NCI-H69 (cell line): ENCODE results near the gene HIVEP3.

ENCODE experiments used
- DNase-seq: peaks from one replicate; lab custom pipeline; 2025; lab: John Stamatoyannopoulos, UW

Gene HIVEP3

DNA sequence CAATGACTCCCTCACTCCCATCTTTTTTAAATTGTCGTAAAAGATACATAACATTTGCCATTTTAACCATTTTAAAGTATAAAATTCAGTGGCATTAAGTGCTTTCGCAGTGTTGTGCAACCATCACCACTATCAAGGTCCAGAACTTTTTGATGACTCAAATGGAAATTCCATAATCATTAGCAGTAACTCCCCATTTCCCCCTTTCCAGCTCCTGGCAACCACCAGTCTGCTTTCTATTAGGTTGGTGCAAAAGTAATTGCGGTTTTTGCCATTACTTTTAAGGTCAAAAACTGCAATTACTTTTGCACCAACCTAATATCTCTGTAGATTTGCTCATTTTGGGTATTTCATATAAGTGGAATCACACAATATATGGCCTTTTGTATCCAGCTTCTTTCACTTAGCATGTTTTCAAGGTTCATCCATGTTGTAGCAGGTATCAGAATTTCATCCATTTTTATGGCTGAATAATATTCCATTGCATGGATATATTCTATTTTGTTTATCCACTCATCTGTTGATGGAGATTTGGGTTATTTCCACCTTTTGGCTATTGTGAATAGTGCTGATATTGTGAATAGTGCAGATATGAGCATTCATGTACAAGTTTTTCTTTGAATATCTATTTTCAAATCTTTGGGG, 159.7 kb downstream of the HIVEP3 start:
- no peak for DNase-seq

DNA sequence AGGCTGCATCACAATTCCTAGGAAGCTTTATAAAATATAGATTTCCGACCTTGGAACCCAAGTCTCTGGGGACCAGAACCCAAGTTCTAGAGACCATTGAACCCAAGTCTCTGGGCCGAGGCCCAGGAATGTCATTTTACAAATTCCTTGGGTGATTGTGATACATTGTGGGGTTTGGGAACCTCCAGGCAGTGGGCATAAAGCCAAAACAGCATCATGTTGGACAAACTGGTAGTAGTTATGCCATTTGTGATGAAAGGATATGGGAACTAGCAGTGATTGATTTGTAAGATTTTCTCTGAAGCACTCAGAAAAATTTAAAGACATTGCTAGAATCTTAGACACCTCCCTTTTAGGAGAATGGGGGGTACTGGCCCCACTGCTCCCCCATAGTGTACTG, 160.2 kb downstream of the HIVEP3 start:
- DNase-seq: no peak

DNA sequence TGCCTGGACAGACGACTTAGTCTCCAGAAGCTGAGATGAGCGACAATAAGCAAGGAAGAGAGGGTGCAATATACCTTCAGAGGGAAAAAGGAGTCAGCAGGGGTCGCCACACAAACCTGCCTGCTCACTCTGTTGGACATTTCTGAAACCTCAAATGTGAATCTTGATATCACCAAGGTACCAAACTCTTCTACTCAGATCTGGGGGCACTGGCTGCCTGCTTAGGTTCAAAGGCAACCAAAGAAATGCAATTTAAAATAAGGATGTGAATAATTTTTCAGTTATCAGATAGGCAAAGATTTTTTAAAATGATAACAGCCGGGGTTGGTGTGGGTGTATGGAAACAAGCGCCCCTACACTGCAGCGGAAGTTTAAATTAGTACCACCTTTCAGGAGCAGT, 164.2 kb downstream of the HIVEP3 start:
- no peak for DNase-seq

DNA sequence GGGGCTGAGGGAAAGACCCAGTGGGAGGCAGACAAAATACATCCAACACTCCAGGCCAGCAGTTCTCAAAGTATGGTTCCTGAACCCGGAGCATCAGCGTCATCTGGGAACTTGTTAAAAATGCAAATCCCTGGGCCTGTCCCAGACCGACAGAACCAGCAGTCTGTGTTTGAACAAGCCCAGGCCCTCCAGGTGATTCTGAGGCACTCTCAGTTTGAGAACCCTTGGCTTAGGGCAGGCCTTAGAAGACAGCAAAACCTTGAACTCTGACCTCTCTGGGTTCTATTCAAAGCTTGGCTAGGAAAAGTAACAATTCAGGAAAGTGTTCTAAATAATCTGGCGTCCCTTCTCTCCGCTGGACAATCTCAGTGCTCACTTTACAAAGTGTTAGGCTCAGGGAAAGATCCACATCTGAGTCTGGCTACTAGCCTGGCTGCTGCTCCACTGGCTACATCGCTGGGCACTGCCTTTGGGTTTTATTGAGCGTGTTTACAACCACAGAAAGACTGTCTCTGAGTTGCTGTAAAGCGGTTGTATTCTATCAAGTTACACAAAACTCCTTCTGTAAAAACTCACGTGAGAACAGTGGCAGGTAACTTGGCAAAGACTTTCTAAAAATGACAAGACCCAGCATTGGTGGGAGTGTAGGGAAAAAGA, 166.1 kb downstream of the HIVEP3 start:
- DNase-seq: no peak

DNA sequence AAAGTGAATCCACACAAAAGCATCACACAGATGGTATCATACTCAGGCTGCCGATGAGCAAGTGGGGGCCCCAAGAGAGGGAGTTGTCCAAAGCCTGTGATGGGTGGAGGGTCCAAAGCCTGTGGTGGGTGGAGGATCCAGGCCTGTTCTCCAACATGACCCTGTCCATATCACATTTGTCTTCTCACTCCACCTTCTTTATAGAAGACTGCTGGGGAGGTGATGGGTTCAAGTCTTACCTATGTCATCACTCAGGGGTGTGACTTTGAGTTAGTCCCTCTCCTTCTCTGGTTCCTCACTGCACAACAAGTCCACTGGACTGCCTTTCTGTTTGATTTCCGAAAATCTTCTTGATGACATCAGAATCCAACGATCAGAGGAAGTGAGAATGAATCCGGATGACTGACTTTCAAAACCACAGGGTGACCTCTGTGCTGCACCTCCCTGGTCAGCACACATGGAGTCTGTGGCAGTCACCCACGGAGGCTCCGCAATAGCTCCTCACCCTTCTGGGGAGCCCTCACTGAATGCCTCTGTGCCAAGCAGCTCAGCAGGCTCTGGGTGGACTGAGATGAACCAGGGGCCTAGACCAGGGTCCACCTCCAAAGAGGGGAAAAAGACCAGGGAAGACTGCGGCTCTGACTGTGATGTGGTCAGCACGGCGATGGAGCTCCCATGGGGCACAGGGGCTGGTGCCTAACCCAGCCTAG, 166.8 kb downstream of the HIVEP3 start:
- no peak for DNase-seq

DNA sequence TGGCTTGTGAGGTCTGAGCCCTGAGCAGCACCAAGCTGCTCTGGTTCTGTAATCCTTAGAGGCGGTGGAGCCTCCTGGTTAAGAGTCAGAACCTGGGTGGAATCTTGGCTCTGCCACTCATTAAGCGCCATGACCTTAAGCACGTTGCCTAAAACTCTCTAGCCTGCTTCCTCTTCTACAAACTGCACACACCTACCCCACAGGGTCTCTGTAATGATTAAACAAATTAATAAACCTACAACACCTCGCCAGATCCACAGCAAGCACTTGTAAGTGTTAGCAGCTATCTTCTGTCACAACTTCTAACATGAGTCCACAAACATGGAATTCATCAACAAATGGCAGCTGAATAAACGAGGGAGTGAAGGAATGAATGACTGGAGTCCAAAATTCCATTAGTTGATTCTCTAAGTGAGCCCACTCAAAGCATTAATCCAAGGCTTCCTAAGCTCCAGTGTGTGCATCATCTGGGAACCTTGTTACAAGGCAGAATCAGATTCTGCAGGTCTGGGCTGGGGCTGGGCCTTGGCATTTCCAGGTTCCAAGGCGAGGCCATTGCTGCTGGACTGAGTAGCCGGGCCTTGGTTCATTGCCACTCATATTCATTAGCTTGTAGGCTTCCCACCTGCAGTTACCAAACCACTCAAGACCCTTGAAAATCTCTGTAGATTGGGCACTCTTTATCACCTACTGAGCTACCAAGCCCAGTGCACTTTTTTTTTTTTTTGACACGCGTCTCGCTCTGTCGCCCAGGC, 168.6 kb downstream of the HIVEP3 start:
- DNase-seq: no peak

DNA sequence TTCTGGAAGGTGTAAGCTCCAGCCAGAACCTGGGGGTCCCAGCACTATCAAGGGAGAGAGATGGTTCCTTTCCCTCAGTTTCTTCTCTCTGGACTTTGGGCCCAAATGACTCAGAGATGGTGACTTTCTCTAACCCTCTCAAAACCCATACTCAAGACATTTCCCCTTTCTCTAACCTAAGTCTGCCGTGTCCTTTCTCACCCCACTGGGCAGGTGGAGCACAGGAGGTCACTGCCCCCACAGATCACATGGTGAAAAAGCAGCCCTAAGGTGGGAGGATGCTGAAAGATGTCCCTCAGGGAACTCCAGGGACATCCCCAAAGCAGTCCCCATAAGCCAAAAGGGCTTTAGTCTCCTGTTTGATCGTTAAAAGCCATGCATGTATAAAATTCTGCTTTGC, 173.7 kb downstream of the HIVEP3 start:
- DNase-seq: no peak

DNA sequence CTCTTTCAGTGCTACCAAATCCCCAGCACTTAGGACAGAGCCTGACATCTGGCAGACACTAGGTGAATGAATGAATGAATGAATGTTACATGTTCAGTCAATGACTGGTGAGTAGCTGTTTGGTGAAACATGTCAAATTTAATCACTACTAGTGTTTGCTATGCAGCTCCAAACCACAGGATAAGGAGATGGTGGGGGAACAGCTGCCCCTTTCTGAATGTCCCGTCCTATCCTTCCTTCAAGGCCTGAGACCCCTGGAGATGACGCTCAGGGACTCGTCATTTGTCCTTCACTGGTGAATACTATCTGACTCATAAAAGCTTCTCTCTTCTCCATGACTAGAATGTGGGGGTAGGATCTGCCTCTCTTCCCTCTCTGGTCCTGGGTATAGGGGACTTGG, 175.4 kb downstream of the HIVEP3 start:
- DNase-seq: no peak

DNA sequence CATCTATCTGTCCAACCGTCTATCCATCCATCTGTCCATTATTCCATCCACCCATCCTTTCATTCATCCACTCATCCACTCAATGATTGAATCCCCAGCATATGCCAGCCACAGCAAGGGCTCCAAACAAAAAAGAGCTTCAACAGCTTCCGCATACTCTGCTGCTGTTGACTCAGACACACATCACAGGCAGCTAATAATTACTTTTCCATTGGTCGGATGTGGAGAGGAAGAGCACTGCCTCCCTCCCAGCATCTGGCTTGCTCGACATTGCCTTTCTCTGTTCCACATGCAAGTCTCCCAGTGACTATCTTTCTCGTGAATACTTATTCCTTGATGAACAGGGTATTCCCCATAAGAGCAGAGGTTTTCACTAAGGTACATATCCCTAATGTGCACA, 176.5 kb downstream of the HIVEP3 start:
- DNase-seq: peak; percentile 88

DNA sequence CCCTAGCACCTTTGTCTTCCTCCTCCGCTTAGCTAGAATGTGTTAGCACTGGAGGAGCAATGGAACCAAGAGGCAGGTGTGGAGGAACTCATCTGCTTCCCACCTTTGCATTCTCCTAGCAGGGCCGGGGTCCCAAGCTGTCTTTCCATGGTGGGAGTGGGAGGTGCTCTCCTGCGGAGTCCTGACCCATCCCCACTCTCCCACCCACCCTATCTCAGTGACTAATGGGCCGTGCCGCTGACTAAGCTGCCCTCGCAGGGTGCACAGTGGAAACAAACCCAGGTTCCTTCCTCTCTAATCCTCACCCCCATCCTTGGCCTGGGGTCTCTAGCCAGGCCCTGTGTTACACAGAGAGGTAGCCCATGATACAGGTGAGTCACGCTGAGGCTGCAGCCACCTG, 177.5 kb downstream of the HIVEP3 start:
- DNase-seq: no peak

DNA sequence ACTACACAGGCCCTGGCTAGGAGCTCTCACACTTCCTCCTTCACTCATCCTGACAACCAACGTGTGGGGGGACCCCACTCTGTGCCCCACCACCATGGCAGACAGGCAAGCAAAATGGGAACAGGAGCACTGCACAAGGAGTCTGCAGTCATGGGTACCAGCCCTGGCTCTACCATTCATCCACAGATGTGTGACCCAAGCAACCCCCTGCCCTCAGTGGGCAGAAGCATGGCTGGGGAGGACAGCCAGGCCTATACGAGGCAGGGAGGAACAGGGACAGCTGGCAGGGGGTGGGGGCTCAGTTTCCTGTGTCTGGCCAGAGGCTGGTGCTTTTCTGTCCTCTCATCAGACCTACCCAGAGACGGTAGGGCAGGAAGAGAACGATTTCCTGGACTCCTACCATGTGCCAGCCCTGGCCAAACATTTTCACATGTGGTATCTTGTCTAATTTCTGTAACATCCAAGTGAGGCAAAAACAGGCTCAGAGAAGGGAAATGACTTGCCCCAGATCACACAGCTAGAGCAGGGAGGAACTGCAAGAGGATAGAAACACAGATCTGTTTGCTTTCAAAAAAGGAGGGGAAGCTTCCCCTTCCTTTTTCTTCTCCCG, 178.0 kb downstream of the HIVEP3 start:
- peak; percentile 5 for DNase-seq

DNA sequence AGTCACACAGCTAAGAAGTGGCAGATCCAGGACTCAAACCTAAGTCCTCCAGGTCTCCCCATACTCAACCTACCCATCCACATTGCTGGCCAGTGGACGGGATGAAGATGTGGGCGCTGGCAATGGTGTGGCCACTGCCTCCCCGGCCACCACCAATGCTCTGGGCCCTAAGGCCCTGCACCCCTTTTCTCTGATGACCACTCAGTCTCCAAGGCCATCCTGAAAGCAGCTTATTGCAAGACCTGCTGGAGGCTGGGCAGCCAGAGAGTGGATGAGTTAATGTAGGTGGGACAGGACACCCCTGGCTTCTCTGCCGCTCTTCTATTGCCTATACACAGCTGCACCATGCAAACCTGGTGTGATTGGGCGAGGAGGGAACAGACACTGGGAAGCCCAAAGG, 178.7 kb downstream of the HIVEP3 start:
- DNase-seq: no peak

DNA sequence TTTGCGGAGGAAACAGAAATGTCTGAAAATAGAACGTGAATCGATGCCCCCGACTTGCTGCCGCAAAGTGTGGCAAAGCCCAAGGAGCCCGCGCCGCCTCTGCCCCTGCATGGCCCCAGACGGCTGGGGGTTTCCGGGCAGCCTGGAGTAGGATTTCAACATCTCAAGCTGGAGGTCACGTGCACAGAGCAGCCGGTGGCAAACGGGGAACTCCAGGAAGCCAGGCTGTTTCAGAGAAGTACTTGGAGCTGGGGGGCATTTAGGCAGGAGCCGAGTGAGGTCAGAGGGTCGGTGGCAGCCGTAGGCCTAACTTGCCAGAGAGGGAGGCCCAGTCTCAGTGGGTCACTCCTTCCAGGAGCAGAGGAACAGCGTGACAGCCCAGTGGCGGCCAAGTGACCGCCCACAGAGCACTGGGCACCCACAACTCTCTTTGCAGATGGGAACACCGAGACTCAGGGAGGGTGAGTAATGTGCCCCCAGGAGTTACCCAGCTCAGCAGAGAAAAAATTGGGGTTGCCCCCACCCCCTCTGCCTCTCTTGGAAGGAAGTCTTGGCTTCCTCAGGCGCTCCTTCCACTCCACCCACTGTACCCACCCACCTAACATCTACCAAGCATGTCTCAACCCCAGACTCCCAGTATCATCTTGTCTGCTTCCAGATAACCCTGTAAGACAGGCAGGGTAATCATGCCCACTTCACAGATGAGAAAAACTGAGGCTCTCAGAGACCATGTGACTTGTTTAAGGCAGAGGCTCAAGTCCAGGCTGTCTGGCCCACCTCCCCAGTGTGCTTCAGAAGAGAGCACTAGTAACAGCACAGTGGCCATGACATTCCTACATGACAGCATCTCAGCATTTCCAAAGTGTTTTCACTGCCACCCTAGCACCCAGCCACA, 179.4 kb downstream of the HIVEP3 start:
- DNase-seq: no peak

DNA sequence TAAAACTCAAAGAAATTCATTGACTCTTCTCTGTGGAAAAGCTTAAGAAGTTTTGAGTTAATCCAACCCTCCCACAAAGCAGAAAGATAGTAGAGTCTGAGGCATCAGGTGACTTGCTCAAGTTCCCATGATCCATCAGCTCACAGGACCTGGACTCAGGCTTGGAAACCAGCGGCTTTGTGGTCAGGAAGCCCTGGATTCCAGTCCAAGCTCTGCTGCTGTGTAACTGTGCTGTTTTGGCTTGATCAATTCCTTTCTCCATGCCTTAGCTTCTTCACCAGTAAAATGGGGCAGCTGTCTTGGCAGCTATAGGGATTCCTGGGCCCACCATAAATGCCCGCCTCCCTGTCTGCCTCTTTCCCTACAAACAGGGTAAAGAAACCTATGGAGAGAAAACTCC, 180.2 kb downstream of the HIVEP3 start:
- no peak for DNase-seq

DNA sequence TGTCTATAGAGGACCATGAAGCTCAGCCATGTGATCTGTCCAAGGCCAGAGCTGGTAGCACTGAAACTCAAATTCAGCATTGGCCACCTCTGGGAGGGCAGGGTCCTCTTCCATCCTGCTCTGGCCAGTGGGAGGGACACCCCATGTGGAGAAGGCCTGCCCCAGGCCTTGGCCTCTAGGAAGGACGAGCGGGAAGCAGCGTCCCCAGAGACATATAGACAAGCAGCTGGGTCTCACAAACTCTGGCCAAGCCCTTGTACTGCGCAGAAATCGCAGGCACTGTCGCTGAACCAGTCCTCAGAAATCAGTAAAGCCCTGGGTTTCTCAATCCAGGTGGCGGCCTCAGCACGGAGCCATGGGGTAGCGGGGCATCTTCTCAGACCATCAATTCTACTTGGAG, 180.7 kb downstream of the HIVEP3 start:
- no peak for DNase-seq

DNA sequence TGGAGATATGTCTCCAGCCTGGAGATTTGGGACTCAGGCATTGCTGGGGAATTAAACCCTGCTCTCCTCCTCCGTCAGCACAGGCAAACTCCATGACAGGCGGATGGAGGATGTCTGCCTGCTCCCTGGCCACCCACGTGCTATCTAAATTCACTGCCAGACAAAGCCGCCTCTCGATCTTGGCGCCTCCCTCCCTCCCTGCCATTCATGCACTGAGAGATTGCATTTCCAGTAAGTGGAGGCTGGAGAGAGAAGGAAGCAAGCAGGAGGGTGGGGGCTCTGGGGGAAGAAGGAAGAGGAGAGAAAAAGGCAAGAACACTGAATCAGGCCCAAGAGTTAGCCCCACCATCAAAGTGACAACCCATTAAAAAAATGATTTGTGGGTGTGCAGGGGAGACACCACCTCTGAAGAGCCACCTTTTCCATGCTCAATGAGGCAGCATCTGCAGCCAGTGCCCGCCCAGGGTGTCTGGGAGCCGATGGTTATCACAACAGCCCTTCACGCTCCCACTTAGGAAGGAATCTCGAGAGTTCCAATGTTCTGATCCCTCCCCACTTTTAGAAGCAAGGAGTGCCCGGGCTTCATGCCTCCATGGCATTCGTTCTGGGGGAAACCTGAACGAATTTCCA, 183.0 kb downstream of the HIVEP3 start:
- DNase-seq: peak; percentile 37

DNA sequence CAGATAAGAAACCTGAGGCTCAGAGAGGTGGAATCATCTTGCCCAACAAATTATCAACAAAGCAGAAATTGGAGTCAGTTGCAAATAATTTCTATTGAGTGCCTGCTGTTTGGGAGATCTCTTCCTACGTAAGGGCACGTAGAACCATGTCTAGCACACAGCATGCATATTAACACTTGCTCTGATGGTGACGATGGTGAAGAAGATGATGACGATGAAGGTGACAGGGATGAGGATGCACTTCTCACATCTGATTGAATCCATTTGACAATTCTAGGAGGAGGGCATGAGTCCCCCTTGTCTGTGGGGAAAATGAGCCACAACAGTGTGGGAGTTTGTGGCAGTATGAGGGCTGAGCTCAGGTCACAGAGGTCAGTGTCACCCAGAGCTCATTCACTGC, 183.6 kb downstream of the HIVEP3 start:
- DNase-seq: no peak

DNA sequence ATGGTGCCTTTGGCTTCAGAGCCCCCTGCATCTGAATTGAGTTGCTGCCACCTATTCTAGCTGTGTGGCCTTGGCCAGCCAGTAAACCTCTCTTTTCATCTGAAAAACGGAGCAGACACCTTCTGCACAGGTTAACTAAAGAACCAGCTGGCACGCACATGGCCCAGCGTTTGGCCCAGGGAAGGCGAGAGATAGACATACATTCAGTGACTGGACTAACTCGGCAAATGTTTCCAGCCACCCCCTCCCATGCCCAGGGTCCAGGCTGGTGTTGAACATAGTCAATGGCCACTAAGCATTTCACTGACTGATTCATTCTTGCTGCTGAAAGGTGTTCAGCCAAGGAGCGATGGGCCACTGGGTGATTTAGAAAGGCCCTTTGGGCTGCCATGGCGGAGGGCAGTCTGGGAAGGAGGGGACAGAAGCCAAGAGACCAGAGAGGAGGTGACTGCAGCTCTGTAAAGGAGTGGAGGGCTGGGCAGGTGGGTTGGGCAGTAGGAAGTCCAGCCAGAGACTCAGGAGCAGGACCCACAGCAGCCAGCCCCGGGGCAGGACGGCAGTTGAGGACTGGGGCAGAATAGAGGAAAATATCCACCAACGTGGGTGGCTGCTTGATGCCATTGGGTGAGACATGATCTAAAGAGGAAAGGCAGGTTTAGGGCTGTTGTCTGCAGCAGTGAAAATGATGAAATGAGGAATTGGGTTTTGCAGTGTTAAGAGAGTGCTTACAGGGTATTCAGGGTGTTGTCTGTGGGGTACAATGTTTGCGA, 184.3 kb downstream of the HIVEP3 start:
- no peak for DNase-seq

DNA sequence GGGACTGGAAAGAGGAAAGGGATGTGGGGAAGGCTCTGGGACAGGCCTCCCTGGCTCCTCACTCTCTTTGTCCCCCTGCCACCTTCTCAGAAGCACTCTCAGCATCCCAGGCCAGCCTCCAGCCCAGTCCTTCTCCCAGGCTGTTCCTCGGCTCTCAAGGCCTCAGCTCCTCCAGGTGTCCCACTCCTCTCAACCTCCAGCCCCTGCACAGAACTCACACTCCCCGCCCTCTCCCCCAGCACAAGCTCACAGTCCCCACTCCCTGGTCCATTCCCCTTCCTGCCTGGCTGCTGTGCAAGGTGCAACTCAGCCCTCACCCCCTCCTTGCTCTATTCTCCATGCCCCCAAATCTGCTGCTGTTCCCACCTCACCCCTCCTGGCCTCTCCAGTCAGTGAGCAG, 185.0 kb downstream of the HIVEP3 start:
- no peak for DNase-seq

DNA sequence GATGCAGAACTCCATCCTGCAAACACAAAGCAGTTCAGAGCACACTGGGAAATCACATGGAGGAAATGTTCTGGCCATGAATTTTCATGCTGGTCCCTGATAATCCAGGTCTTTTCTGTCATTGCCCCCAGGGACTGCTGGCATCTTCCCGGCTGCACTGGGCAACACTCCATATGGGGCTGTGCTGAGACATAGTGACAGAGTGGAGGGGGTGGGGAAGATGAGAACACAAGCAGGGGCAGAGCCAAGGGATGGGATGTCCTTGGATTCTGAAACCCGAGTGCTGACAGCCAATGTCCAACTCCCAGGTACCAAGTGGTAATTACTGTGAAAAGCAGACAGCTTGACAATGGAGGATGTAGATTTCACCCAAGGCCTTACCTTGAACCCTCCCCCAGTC, 185.7 kb downstream of the HIVEP3 start:
- peak; percentile 9 for DNase-seq
